Trophoblast cell (in vitro differentiated cells and primary cell): Measurements from ENCODE around the gene TACR1.

ENCODE experiments used
- DNase-seq, 2 donors: peaks; one replicate each; pipeline ENCODE4 v3.0.0-alpha.2; 2016
- H2AFZ ChIP-seq: 2 replicates; pipeline ENCODE4 v1.6.1; 2013; ENCODE audit warnings: low read length, moderate library complexity, mild to moderate bottlenecking; ENCODE audit not compliant: insufficient read depth, poor library complexity
- H2AK5ac ChIP-seq: 2 replicates; pipeline ENCODE4 v1.6.1; 2013; ENCODE audit warnings: mild to moderate bottlenecking, low read length
- H2BK120ac ChIP-seq: 2 replicates; pipeline ENCODE4 v1.6.1; 2013; ENCODE audit warnings: low read length, mild to moderate bottlenecking, moderate library complexity; ENCODE audit not compliant: insufficient read depth, poor library complexity
- H2BK12ac ChIP-seq: 2 replicates; pipeline ENCODE4 v1.6.1; 2013; ENCODE audit warnings: mild to moderate bottlenecking, low read length, moderate library complexity
- H2BK5ac ChIP-seq: 2 replicates; pipeline ENCODE4 v1.6.1; 2013; ENCODE audit warnings: low read length, low read depth, moderate library complexity, mild to moderate bottlenecking; ENCODE audit not compliant: poor library complexity
- H3K14ac ChIP-seq: 2 replicates; pipeline ENCODE4 v1.6.1; 2013; ENCODE audit warnings: mild to moderate bottlenecking, low read length
- H3K18ac ChIP-seq: 2 replicates; pipeline ENCODE4 v1.6.1; 2013; ENCODE audit warnings: mild to moderate bottlenecking, low read length
- H3K23ac ChIP-seq: 2 replicates; pipeline ENCODE4 v1.6.1; 2013; ENCODE audit warnings: low read length
- H3K27ac ChIP-seq: 2 replicates; pipeline ENCODE4 v1.5.1; 2013; ENCODE audit warnings: low read depth, mild to moderate bottlenecking, inconsistent platforms, low read length, moderate library complexity
- H3K27me3 ChIP-seq: 2 replicates; pipeline ENCODE4 v1.6.1; 2013; ENCODE audit warnings: inconsistent platforms, mild to moderate bottlenecking, low read length, moderate library complexity; ENCODE audit not compliant: insufficient read depth
- H3K36me3 ChIP-seq, 2 experiments: 1 replicate in 1 of 2; 2 replicates in 1 of 2; pipeline ENCODE4 v1.6.1; 2013; ENCODE audit warnings: low read length in 2 of 2, mild to moderate bottlenecking in 2 of 2, moderate library complexity in 1 of 2; ENCODE audit not compliant: insufficient read depth in 2 of 2, control insufficient read depth in 1 of 2
- H3K4ac ChIP-seq: 2 replicates; pipeline ENCODE4 v1.6.1; 2013; ENCODE audit warnings: low read depth, mild to moderate bottlenecking, low read length, moderate library complexity
- H3K4me1 ChIP-seq, 2 experiments: 1 replicate in 1 of 2; 2 replicates in 1 of 2; pipeline ENCODE4 v1.6.1; 2013; ENCODE audit warnings: low read length in 2 of 2, mild to moderate bottlenecking in 2 of 2, moderate library complexity in 1 of 2; ENCODE audit not compliant: insufficient read depth in 2 of 2, control insufficient read depth in 1 of 2
- H3K4me2 ChIP-seq: 2 replicates; pipeline ENCODE4 v1.6.1; 2013; ENCODE audit warnings: inconsistent platforms, mild to moderate bottlenecking, low read length, moderate library complexity
- H3K4me3 ChIP-seq: 2 replicates; pipeline ENCODE4 v1.5.1; 2013; ENCODE audit warnings: mild to moderate bottlenecking, low read depth, low read length, inconsistent platforms
- H3K79me1 ChIP-seq: one replicate; pipeline ENCODE4 v1.6.1; 2013; ENCODE audit warnings: low read length
- H3K79me2 ChIP-seq: 2 replicates; pipeline ENCODE4 v1.6.1; 2013; ENCODE audit warnings: low read length, mild to moderate bottlenecking; ENCODE audit not compliant: control insufficient read depth, insufficient read depth, poor library complexity
- H3K9ac ChIP-seq: 2 replicates; pipeline ENCODE4 v1.6.1; 2013; ENCODE audit warnings: mild to moderate bottlenecking, low read length
- H3K9me3 ChIP-seq: 2 replicates; pipeline ENCODE4 v1.6.1; 2013; ENCODE audit warnings: low read depth, mild to moderate bottlenecking, control low read depth, inconsistent platforms, low read length; ENCODE audit not compliant: insufficient read depth
- H4K12ac ChIP-seq: 2 replicates; pipeline ENCODE4 v1.6.1; 2013; ENCODE audit warnings: low read depth, mild to moderate bottlenecking, low read length, moderate library complexity
- H4K8ac ChIP-seq: 2 replicates; pipeline ENCODE4 v1.6.1; 2013; ENCODE audit warnings: low read depth, mild to moderate bottlenecking, low read length, moderate library complexity
- H4K91ac ChIP-seq: one replicate; pipeline ENCODE4 v1.6.1; 2013; ENCODE audit warnings: low read depth, mild to moderate bottlenecking, low read length, moderate library complexity
- WGBS: extraction: QIAGEN DNeasy Blood & Tissue Kit; methylation state at CpG from one replicate; pipeline ENCODE4 v1.1.7; 2013; ENCODE audit warnings: missing lambda C conversion rate; ENCODE audit not compliant: insufficient read length, insufficient coverage; ENCODE audit errors: extremely low coverage; 5-methylcytosine and 5-hydroxymethylcytosine counted together

The TACR1 gene

GRCh38 chr2:75100011-75100800 lies 99.1 kb downstream of the TACR1 start:
- H2BK120ac ChIP-seq = no peak overlapping the region
- H4K12ac ChIP-seq = no peak overlapping the region
- H3K14ac ChIP-seq = no peak overlapping the region
- no peaks in the 10 kb centered on the region for H3K79me2 ChIP-seq
- H2AFZ ChIP-seq = no peak overlapping the region
- H4K8ac ChIP-seq = no peak overlapping the region
- H3K27ac ChIP-seq = peak overlapping the region; percentile 82
- H2AK5ac ChIP-seq = no peak overlapping the region
- no peaks in the 10 kb centered on the region for H3K9me3 ChIP-seq
- H3K4ac ChIP-seq = no peak overlapping the region
- H3K27me3 ChIP-seq = no peaks in the 10 kb centered on the region
- no peak overlapping the region for H3K23ac ChIP-seq
- no peak overlapping the region for H3K4me2 ChIP-seq
- H3K18ac ChIP-seq = no peak overlapping the region
- peaks cover 6% of the 10 kb centered on the region for H3K79me1 ChIP-seq
- no peak overlapping the region for H3K4me3 ChIP-seq
- no peak overlapping the region for H2BK5ac ChIP-seq
- H2BK12ac ChIP-seq = no peak overlapping the region
- DNase-seq = peak; percentile 56 to 89
- no peak overlapping the region for H4K91ac ChIP-seq
- H3K4me1 ChIP-seq = peaks cover 10 to 18% of the 10 kb centered on the region in 2 experiments
- H3K36me3 ChIP-seq = no peaks in the 10 kb centered on the region
- H3K9ac ChIP-seq = no peak overlapping the region
- no CpG with 5 or more reads among the region's 3 CpGs for WGBS

- H3K9me3 ChIP-seq = peaks cover under 1% of the 10 kb centered on the region
- H2AK5ac ChIP-seq = no peak overlapping the region
- no peak overlapping the region for H2AFZ ChIP-seq
- WGBS = no CpG with 5 or more reads among the region's 4 CpGs
- H3K36me3 ChIP-seq = no peaks in the 10 kb centered on the region
- H4K8ac ChIP-seq = no peak overlapping the region
- H4K91ac ChIP-seq = no peak overlapping the region
- peaks cover 10 to 22% of the 10 kb centered on the region in 2 experiments for H3K4me1 ChIP-seq
- no peak overlapping the region for H4K12ac ChIP-seq
- no peaks in the 10 kb centered on the region for H3K27me3 ChIP-seq
- no peak overlapping the region for H3K23ac ChIP-seq
- H3K9ac ChIP-seq = no peak overlapping the region
- H3K14ac ChIP-seq = no peak overlapping the region
- no peak overlapping the region for H3K4me3 ChIP-seq
- no peak overlapping the region for H2BK12ac ChIP-seq
- no peak overlapping the region for H2BK5ac ChIP-seq
- no peak overlapping the region for H3K18ac ChIP-seq
- H3K27ac ChIP-seq = peak overlapping the region; percentile 82
- DNase-seq = peak in 1 of 2 donors; percentile 5
- no peak overlapping the region for H3K4me2 ChIP-seq
- H3K4ac ChIP-seq = no peak overlapping the region
- H3K79me1 ChIP-seq = peaks cover 6% of the 10 kb centered on the region
- H3K79me2 ChIP-seq = no peaks in the 10 kb centered on the region
- no peak overlapping the region for H2BK120ac ChIP-seq
Measured at GRCh38 chr2:75099521-75099922, 99.8 kb downstream of the TACR1 start.

GRCh38 chr2:75098856-75099255 lies 100.5 kb downstream of the TACR1 start:
- H3K79me2 ChIP-seq = no peaks in the 10 kb centered on the region
- no peak overlapping the region for H2AFZ ChIP-seq
- H3K9me3 ChIP-seq = peaks cover 3% of the 10 kb centered on the region
- H3K14ac ChIP-seq = no peak overlapping the region
- no peak overlapping the region for H3K4me2 ChIP-seq
- H3K4me1 ChIP-seq = peaks cover 10 to 22% of the 10 kb centered on the region in 2 experiments
- H3K36me3 ChIP-seq = no peaks in the 10 kb centered on the region
- no peak overlapping the region for H3K4ac ChIP-seq
- WGBS = no CpG with 5 or more reads among the region's 2 CpGs
- no peak overlapping the region for H4K8ac ChIP-seq
- H2BK5ac ChIP-seq = no peak overlapping the region
- H3K4me3 ChIP-seq = no peak overlapping the region
- H3K23ac ChIP-seq = no peak overlapping the region
- peak overlapping the region; percentile 30 for H3K18ac ChIP-seq
- peak overlapping the region; percentile 29 for H4K91ac ChIP-seq
- no peak overlapping the region for H4K12ac ChIP-seq
- H3K9ac ChIP-seq = no peak overlapping the region
- peak overlapping the region; percentile 1 for H2BK12ac ChIP-seq
- H3K27ac ChIP-seq = peak overlapping the region; percentile 51
- no peak overlapping the region for H2AK5ac ChIP-seq
- DNase-seq = peak in 1 of 2 donors; percentile 48
- H3K27me3 ChIP-seq = no peaks in the 10 kb centered on the region
- peaks cover 6% of the 10 kb centered on the region for H3K79me1 ChIP-seq
- peak overlapping the region; percentile 14 for H2BK120ac ChIP-seq

GRCh38 chr2:75097831-75098230 lies 101.5 kb downstream of the TACR1 start:
- Histone ChIP-seq H2BK120ac (peak overlapping the region; percentile 24), H2AK5ac (no peak overlapping the region), H4K91ac (no peak overlapping the region), H3K4ac (no peak overlapping the region), H4K12ac (no peak overlapping the region), H2BK12ac (no peak overlapping the region), H3K79me1 (peaks cover 6% of the 10 kb centered on the region), H3K4me2 (no peak overlapping the region), H3K27ac (no peak overlapping the region), H3K4me3 (no peak overlapping the region), H3K23ac (no peak overlapping the region), H2BK5ac (no peak overlapping the region), H3K9ac (no peak overlapping the region), H2AFZ (no peak overlapping the region), H3K79me2 (no peaks in the 10 kb centered on the region), H3K36me3 (no peaks in the 10 kb centered on the region), H3K27me3 (no peaks in the 10 kb centered on the region), H4K8ac (no peak overlapping the region), H3K9me3 (peaks cover 3% of the 10 kb centered on the region), H3K18ac (no peak overlapping the region), H3K4me1 (peaks cover 10 to 22% of the 10 kb centered on the region in 2 experiments), H3K14ac (no peak overlapping the region)
- WGBS = no CpG with 5 or more reads among the region's 1 CpG
- DNase-seq = no peak
